SK-N-SH (cell line): ENCODE measurements around the gene DNAJB11. TPM values are rescaled to one million over a fixed set of nuclear protein-coding genes. Genes with fewer than 3 reads are reported as not detected.

ENCODE experiments used
- CTCF ChIA-PET: fragments of 300-600, 350-600 bp; formaldehyde crosslinking; extraction: SDS; loops from one replicate; lab custom pipeline; 2021; lab: Yijun Ruan, JAX
- POLR2A ChIA-PET: fragments of 350-600 bp; sonication (Branson Sonifier 250); formaldehyde crosslinking; extraction: SDS; loops from one replicate; lab custom pipeline; 2020; ENCODE audit warnings: antibody characterized with exemption, inconsistent platforms; lab: Yijun Ruan, JAX
- DNase-seq: peaks from one replicate; pipeline ENCODE4 v3.0.0; 2012
- H2AFZ ChIP-seq: fragments of 200-600 bp; sonication (generic); 2 replicates; pipeline ENCODE4 v1.8.1; 2016; ENCODE audit warnings: antibody characterized with exemption, mild to moderate bottlenecking, low read depth
- H3F3A ChIP-seq: fragments of 200-600 bp; sonication (generic); replicated peaks from 2 replicates; pipeline ENCODE3; 2016; ENCODE audit warnings: antibody characterized with exemption, mild to moderate bottlenecking; ENCODE audit not compliant: insufficient read depth
- H3K27ac ChIP-seq, 2 experiments: fragments of 200-500 bp in 1 of 2; fragments of 200-600 bp in 1 of 2; sonication (Bioruptor generic) in 1 of 2; sonication (generic), shearing (Covaris generic) in 1 of 2; 2 replicates each; pipeline versions ENCODE4 v1.5.1 to v1.6.1; 2014 to 2016; ENCODE audit warnings: low read depth in 2 of 2, inconsistent platforms in 1 of 2, low read length in 1 of 2, mild to moderate bottlenecking in 1 of 2, mixed read lengths in 1 of 2
- H3K27me3 ChIP-seq: fragments of 200-600 bp; sonication (generic), shearing (Covaris generic); 2 replicates; pipeline ENCODE4 v1.6.1; 2016; ENCODE audit warnings: mixed run types; ENCODE audit not compliant: insufficient read depth
- H3K36me3 ChIP-seq, 2 experiments: fragments of 200-500 bp in 1 of 2; fragments of 200-600 bp in 1 of 2; sonication (Bioruptor generic) in 1 of 2; sonication (generic) in 1 of 2; replicated peaks in 1 of 2; 2 replicates each; pipeline versions ENCODE3 to v1.5.1; 2014 to 2016; ENCODE audit warnings: low read length in 1 of 2, mild to moderate bottlenecking in 1 of 2; ENCODE audit not compliant: insufficient read depth in 2 of 2, control insufficient read depth in 1 of 2
- H3K4me1 ChIP-seq, 2 experiments: fragments of 200-500 bp in 1 of 2; fragments of 200-600 bp in 1 of 2; sonication (Bioruptor generic) in 1 of 2; sonication (generic), shearing (Covaris generic) in 1 of 2; 2 replicates each; pipeline versions ENCODE4 v1.5.1 to v1.6.1; 2014 to 2016; ENCODE audit warnings: low read depth in 1 of 2, low read length in 1 of 2, mixed run types in 1 of 2; ENCODE audit not compliant: insufficient read depth in 2 of 2, control insufficient read depth in 1 of 2
- H3K4me2 ChIP-seq: fragments of 200-600 bp; sonication (generic), shearing (Covaris generic); 2 replicates; pipeline ENCODE4 v1.6.1; 2017; ENCODE audit warnings: mixed run types
- H3K4me3 ChIP-seq, 2 experiments: fragments of 200-500 bp in 1 of 2; fragments of 200-600 bp in 1 of 2; sonication (Bioruptor generic) in 1 of 2; sonication (generic), shearing (Covaris generic) in 1 of 2; 2 replicates each; pipeline versions ENCODE4 v1.5.1 to v1.8.1; 2014 to 2016; ENCODE audit warnings: low read depth in 2 of 2, inconsistent platforms in 1 of 2, low read length in 1 of 2, mild to moderate bottlenecking in 1 of 2, mixed read lengths in 1 of 2, moderate library complexity in 1 of 2
- H3K79me2 ChIP-seq: fragments of 200-600 bp; sonication (generic); 2 replicates; pipeline ENCODE4 v1.8.1; 2017; ENCODE audit warnings: mild to moderate bottlenecking; ENCODE audit not compliant: insufficient read depth
- H3K9ac ChIP-seq: fragments of 200-600 bp; sonication (generic); 2 replicates; pipeline ENCODE4 v1.6.1; 2017; ENCODE audit warnings: mixed run types
- H3K9me2 ChIP-seq: fragments of 200-600 bp; sonication (generic); 2 replicates; pipeline ENCODE4 v1.6.1; 2017; ENCODE audit warnings: mixed run types
- H3K9me3 ChIP-seq: fragments of 200-600 bp; sonication (generic); 2 replicates; pipeline ENCODE4 v1.6.1; 2017; ENCODE audit warnings: mixed run types, mild to moderate bottlenecking, moderate library complexity
- H4K20me1 ChIP-seq: fragments of 200-600 bp; sonication (generic); 2 replicates; pipeline ENCODE4 v1.6.1; 2017; ENCODE audit warnings: mild to moderate bottlenecking, mixed run types; ENCODE audit not compliant: insufficient read depth
- ELF1 ChIP-seq: IDR thresholded peaks from 2 replicates; pipeline ENCODE4 v1.4.0; 2012
- FOXJ3 ChIP-seq: sonication (generic); formaldehyde crosslinking; IDR thresholded peaks from 2 replicates; pipeline ENCODE4 v1.5.1; 2020; ENCODE audit warnings: mild to moderate bottlenecking, missing genetic modification reagents
- FOXM1 ChIP-seq: IDR thresholded peaks from 2 replicates; pipeline ENCODE4 v1.4.0; 2012; ENCODE audit warnings: low read depth, mild to moderate bottlenecking
- GATA2 ChIP-seq: sonication (generic); formaldehyde crosslinking; IDR thresholded peaks from 2 replicates; pipeline ENCODE4 v1.5.0; 2020; ENCODE audit warnings: mild to moderate bottlenecking, missing genetic modification reagents
- MEF2A ChIP-seq: IDR thresholded peaks from 2 replicates; pipeline ENCODE4 v1.4.0; 2012; ENCODE audit warnings: low read depth, borderline replicate concordance
- NFIC ChIP-seq: IDR thresholded peaks from 2 replicates; pipeline ENCODE4 v1.4.0; 2012; ENCODE audit warnings: borderline replicate concordance
- POLR2AphosphoS5 ChIP-seq: IDR thresholded peaks from 2 replicates; pipeline ENCODE4 v1.6.1; 2012; ENCODE audit warnings: low read depth, low read length
- RAD21 ChIP-seq: IDR thresholded peaks from 2 replicates; pipeline ENCODE4 v1.6.1; 2012; ENCODE audit warnings: mild to moderate bottlenecking, low read length
- RCOR1 ChIP-seq: fragments of 150-350 bp; IDR thresholded peaks from 2 replicates; pipeline ENCODE4 v1.6.1; 2017; ENCODE audit warnings: antibody characterized with exemption, low read length
- SIN3A ChIP-seq: IDR thresholded peaks from 2 replicates; pipeline ENCODE4 v1.6.1; 2012; ENCODE audit warnings: low read depth, mild to moderate bottlenecking, low read length, moderate library complexity, borderline replicate concordance
- TAF1 ChIP-seq: IDR thresholded peaks from 2 replicates; pipeline ENCODE4 v1.6.1; 2012; ENCODE audit warnings: low read depth, mild to moderate bottlenecking, low read length, moderate library complexity, borderline replicate concordance
- TCF12 ChIP-seq: IDR thresholded peaks from 2 replicates; pipeline ENCODE4 v1.4.0; 2012
- WGBS: methylation state at CpG from one replicate; pipeline ENCODE4 v1.1.6; 2017; ENCODE audit warnings: low lambda C conversion rate; 5-methylcytosine and 5-hydroxymethylcytosine counted together
- polyA plus RNA-seq, 3 experiments: library from polyadenylated mRNA; depleted of rRNA; stranded (reverse); fragments of >200 nt; gene quantifications; 2 replicates each; pipeline ENCODE4 v1.2.3, GENCODE V29; 2012
- TF ChIP-seq, protein P1 (sequence below): fragments of 150-350 bp; IDR thresholded peaks from 2 replicates; pipeline ENCODE4 v1.6.1; 2017; ENCODE audit warnings: antibody characterized with exemption, low read length, low read depth, borderline replicate concordance
- TF ChIP-seq, protein P2 (sequence below): fragments of 150-350 bp; IDR thresholded peaks from 2 replicates; pipeline ENCODE4 v1.6.1; 2016; ENCODE audit warnings: mild to moderate bottlenecking, low read depth, low read length
- TF ChIP-seq, protein P3 (sequence below): IDR thresholded peaks from 2 replicates; pipeline ENCODE4 v1.4.0; 2012; ENCODE audit warnings: low read depth, borderline replicate concordance

Gene DNAJB11
- polyA plus RNA-seq, 1 of the 3 experiments (the other 2 are of a cell fraction): 33.3 TPM

DNA sequence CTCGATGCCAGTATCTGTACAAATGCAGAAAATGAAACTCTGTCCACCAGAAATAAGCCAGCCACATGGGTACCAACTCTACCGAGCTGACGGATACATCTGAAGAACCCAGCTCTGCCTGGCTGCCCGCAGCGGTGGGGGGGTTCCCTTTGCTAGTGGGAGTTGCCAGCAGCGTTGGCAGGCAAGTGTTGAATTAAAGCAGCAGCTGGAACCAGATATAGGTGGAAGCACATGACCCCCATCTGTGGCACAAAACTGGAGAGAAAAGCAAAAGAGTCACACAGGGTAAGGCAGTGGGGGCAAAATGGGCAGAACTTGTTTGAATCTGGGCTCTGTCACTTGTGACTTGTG, 44.3 kb upstream of the DNAJB11 start:
- no peak overlapping the region for H3K9ac ChIP-seq
- no peaks in the 10 kb centered on the region for H3F3A ChIP-seq
- H3K27me3 ChIP-seq: no peaks in the 10 kb centered on the region; the same call in 1 of the 2 replicates
- no peak overlapping the region for H3K4me3 ChIP-seq
- no peaks in the 10 kb centered on the region for H3K9me2 ChIP-seq
- WGBS: 61% methylated on average over 6 of the region's 6 CpGs
- no peaks in the 10 kb centered on the region for H3K36me3 ChIP-seq
- no peak overlapping the region for H3K4me2 ChIP-seq
- no peaks in the 10 kb centered on the region; a peak in 2 of 4 replicates for H3K4me1 ChIP-seq
- POLR2A ChIA-PET: no interaction called here
- no peaks in the 10 kb centered on the region for H3K9me3 ChIP-seq
- no peak for DNase-seq
- no peaks in the 10 kb centered on the region for H3K79me2 ChIP-seq
- TF ChIP-seq ELF1: no peak
- no peak for TF ChIP-seq FOXM1
- no peak for TF ChIP-seq SIN3A
- TF ChIP-seq, protein P1, sequence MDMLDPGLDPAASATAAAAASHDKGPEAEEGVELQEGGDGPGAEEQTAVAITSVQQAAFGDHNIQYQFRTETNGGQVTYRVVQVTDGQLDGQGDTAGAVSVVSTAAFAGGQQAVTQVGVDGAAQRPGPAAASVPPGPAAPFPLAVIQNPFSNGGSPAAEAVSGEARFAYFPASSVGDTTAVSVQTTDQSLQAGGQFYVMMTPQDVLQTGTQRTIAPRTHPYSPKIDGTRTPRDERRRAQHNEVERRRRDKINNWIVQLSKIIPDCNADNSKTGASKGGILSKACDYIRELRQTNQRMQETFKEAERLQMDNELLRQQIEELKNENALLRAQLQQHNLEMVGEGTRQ: no peak
- TF ChIP-seq GATA2 (CRISPR knock-in tag): no peak
- TF ChIP-seq RAD21: no peak
- TF ChIP-seq TCF12: no peak
- TF ChIP-seq, protein P2, sequence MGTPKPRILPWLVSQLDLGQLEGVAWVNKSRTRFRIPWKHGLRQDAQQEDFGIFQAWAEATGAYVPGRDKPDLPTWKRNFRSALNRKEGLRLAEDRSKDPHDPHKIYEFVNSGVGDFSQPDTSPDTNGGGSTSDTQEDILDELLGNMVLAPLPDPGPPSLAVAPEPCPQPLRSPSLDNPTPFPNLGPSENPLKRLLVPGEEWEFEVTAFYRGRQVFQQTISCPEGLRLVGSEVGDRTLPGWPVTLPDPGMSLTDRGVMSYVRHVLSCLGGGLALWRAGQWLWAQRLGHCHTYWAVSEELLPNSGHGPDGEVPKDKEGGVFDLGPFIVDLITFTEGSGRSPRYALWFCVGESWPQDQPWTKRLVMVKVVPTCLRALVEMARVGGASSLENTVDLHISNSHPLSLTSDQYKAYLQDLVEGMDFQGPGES: no peak
- TF ChIP-seq, protein P3, sequence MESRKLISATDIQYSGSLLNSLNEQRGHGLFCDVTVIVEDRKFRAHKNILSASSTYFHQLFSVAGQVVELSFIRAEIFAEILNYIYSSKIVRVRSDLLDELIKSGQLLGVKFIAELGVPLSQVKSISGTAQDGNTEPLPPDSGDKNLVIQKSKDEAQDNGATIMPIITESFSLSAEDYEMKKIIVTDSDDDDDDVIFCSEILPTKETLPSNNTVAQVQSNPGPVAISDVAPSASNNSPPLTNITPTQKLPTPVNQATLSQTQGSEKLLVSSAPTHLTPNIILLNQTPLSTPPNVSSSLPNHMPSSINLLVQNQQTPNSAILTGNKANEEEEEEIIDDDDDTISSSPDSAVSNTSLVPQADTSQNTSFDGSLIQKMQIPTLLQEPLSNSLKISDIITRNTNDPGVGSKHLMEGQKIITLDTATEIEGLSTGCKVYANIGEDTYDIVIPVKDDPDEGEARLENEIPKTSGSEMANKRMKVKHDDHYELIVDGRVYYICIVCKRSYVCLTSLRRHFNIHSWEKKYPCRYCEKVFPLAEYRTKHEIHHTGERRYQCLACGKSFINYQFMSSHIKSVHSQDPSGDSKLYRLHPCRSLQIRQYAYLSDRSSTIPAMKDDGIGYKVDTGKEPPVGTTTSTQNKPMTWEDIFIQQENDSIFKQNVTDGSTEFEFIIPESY: no peak
- TF ChIP-seq NFIC: no peak
- TF ChIP-seq TAF1: no peak
- no peak for TF ChIP-seq MEF2A
- no peak for TF ChIP-seq RCOR1
- no peak for TF ChIP-seq POLR2AphosphoS5
- TF ChIP-seq FOXJ3 (CRISPR knock-in tag): no peak
- TF ChIP-seq, all 33 proteins: peak for 0
- CTCF ChIA-PET: interaction anchor here (0.8 to 0.9 kb wide), 2 partner anchors 9 to 549 kb away, joined by 3 read pairs; no protein-coding TSS in a partner anchor
- Histone ChIP-seq H4K20me1 (no peaks in the 10 kb centered on the region), H2AFZ (no peak overlapping the region), H3K27ac (no peak overlapping the region)
